Measurements from ENCODE around the gene DDAH1.

Gene DDAH1

DNA sequence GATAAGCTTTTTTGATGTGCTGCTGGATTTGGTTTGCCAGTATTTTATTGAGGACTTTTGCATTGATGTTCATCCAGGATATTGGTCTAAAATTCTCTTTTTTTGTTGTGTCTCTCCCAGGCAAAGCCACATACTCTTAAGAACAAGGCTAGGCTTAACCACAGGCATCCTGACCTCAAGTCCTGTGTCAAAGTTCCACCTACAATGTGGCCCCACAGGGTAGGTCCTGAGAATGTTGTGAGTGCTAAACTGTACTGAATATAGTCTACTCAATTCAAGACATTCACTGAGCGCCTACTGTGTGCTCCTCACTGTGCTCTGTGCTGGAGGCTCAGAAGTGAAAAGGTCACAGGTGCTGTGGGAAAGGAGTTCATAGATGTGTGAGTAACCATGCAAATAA lies 20.6 kb downstream of the DDAH1 start:
- TF ChIP-seq, protein P1, sequence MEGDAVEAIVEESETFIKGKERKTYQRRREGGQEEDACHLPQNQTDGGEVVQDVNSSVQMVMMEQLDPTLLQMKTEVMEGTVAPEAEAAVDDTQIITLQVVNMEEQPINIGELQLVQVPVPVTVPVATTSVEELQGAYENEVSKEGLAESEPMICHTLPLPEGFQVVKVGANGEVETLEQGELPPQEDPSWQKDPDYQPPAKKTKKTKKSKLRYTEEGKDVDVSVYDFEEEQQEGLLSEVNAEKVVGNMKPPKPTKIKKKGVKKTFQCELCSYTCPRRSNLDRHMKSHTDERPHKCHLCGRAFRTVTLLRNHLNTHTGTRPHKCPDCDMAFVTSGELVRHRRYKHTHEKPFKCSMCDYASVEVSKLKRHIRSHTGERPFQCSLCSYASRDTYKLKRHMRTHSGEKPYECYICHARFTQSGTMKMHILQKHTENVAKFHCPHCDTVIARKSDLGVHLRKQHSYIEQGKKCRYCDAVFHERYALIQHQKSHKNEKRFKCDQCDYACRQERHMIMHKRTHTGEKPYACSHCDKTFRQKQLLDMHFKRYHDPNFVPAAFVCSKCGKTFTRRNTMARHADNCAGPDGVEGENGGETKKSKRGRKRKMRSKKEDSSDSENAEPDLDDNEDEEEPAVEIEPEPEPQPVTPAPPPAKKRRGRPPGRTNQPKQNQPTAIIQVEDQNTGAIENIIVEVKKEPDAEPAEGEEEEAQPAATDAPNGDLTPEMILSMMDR (conservative IDR thresholded peaks at IDR 0.05; ENCODE audit: low read depth, low read length): no peak
- no peak for DNase-seq (ENCODE audit: low read depth)
- H3K4me3 ChIP-seq (ENCODE audit: low read length): no peak overlapping the region

DNA sequence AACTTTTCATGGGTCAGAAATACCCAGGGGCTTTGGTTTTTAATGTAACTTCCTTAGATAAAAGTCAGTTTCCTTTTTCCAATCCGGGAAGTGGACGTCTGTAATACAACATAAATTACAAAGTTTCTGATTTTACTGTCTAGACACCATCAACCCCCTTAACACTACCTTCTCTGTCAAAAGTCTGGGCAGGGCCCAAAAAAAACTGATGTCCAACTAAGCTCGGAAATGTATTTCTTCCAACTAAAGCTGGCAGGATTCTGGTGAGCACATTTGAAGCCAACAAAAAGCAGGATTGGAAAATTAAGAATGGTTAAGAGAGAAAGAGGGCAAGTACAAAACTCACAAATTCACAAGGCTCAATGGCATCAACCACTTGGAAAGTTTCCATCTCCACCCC lies 24.3 kb downstream of the DDAH1 start:
- TF ChIP-seq, protein P1 (conservative IDR thresholded peaks at IDR 0.05; ENCODE audit: low read depth, low read length): no peak
- DNase-seq (ENCODE audit: low read depth): no peak
- no peak overlapping the region for H3K4me3 ChIP-seq (ENCODE audit: low read length)

DNA sequence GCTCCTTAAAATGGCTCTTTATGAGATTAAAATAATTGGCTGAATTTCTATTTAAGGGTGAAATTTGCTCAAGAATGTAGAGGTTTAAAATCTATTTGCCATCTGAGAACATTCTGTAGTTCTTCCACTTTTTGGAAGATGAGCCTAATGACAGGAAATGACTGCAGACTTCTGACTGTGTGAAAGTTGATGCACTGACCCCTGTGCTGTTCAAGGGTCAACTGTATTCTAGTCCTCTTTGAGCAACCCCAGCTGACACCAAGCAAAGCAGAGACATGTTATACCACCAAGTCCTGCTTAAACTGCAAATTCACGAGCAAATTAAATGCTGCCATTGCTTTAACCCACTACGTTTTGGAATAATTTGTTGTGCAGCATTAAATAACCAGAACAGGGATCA lies 26.6 kb downstream of the DDAH1 start:
- TF ChIP-seq, protein P1 (conservative IDR thresholded peaks at IDR 0.05; ENCODE audit: low read depth, low read length): no peak
- no peak overlapping the region for H3K4me3 ChIP-seq (ENCODE audit: low read length)
- no peak for DNase-seq (ENCODE audit: low read depth)

DNA sequence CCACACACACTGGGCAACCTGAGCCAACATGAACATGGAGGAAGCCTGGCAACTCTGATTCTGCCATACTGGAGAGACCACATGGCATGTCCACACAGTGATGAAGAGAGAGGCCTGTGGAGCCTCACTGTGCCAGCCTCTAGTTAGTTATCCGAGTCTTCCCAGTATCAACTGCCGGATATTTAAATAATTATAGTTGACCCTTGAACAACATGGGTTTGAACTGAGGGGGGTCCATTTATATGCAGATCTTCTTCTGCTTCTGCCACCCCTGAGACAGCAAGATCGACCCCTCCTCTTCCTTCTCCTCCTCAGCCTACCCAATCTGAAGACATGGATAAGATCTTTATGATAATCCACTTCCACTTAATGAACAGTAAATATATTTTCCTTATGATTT lies 27.8 kb downstream of the DDAH1 start:
- DNase-seq (ENCODE audit: low read depth): no peak

DNA sequence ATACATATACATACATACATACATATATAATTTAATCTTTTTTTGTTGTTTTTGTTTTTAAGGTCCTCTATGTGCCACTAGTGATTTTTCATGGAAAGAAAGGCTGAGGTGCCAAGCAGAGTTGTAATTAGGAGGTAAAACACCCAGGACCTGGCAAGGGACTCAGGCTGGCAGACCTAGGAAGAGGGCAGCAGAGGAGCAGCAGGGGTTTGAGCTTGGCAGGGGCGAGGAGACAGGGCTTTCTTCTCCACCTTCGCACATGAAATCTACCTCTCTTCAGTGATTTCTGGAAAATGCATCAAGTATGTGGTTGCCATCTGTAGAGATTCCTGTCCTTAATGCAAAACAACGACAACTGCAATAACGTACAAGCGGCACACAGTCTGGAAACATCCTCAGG lies 31.9 kb downstream of the DDAH1 start:
- TF ChIP-seq, protein P1 (conservative IDR thresholded peaks at IDR 0.05; ENCODE audit: low read depth, low read length): no peak
- DNase-seq (ENCODE audit: low read depth): no peak
- no peak overlapping the region for H3K4me3 ChIP-seq (ENCODE audit: low read length)

More for the DNA sequence above, 27.8 kb downstream of the DDAH1 start:
- TF ChIP-seq, protein P1 (conservative IDR thresholded peaks at IDR 0.05; ENCODE audit: low read depth, low read length): no peak
- H3K4me3 ChIP-seq (ENCODE audit: low read length): no peak overlapping the region

DNA sequence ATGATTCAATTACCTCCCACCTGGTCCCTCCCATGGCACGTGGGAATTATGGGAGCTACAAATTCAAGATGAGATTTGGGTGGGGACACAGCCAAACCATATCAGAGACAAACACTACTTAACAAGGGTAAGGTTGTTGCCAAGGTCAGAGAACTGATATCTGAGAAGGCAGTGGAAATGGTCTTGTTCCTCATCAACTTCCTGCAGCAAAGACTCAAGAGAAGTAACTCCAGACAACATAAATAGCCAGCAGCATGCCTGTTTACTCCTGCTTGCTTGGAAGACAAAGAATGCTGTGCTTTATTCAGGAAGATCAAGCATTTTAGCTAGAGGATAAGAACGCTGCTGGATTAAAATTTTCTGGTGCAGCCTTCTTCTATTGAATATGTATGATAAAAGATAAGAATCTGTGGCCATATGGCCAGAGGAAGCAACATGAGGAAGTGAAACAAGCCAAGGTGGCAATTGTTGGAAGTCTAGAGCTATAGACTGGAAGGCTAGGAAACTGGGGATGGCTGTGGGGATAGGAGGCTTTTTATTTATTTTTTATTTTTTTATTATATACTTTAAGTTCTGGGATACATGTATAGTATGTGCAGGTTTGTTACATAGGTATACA lies 36.4 kb downstream of the DDAH1 start:
- TF ChIP-seq, protein P1 (conservative IDR thresholded peaks at IDR 0.05; ENCODE audit: low read depth, low read length): no peak
- H3K4me3 ChIP-seq (ENCODE audit: low read length): no peak overlapping the region
- no peak for DNase-seq (ENCODE audit: low read depth)

DNA sequence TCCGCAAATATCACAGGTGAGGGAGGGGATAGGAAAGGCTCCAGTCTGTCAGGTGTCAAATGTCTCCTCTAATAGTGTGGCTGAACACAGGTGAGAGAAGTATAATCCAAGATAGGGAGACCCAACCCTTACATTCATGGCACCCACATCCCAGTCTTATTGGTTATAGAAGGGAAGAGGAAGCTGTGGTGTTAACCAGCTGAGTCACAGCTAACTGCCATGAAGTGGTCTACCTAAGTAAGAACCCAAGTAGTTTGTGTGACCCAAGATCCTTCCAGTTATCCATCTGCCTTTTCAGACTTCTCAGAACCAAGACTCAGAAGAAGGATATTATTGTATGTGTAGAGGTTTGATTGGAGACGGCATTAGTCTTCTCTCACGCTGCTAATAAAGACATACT lies 37.1 kb downstream of the DDAH1 start:
- no peak for DNase-seq (ENCODE audit: low read depth)
- TF ChIP-seq, protein P1 (conservative IDR thresholded peaks at IDR 0.05; ENCODE audit: low read depth, low read length): no peak
- no peak overlapping the region for H3K4me3 ChIP-seq (ENCODE audit: low read length)
